CD4-positive, alpha-beta T cell treated with Interferon gamma for 1 hour (primary cell): ENCODE measurements around the gene YAP1.
"Not testable (repeated sequence)": the region's sequence is repeated elsewhere in the genome, so short reads cannot be mapped to it uniquely, and the experiment has no call there.

Experiments
- DNase-seq: peaks from one replicate; pipeline ENCODE4 v3.0.0-alpha.2; 2020

YAP1 gene

DNA sequence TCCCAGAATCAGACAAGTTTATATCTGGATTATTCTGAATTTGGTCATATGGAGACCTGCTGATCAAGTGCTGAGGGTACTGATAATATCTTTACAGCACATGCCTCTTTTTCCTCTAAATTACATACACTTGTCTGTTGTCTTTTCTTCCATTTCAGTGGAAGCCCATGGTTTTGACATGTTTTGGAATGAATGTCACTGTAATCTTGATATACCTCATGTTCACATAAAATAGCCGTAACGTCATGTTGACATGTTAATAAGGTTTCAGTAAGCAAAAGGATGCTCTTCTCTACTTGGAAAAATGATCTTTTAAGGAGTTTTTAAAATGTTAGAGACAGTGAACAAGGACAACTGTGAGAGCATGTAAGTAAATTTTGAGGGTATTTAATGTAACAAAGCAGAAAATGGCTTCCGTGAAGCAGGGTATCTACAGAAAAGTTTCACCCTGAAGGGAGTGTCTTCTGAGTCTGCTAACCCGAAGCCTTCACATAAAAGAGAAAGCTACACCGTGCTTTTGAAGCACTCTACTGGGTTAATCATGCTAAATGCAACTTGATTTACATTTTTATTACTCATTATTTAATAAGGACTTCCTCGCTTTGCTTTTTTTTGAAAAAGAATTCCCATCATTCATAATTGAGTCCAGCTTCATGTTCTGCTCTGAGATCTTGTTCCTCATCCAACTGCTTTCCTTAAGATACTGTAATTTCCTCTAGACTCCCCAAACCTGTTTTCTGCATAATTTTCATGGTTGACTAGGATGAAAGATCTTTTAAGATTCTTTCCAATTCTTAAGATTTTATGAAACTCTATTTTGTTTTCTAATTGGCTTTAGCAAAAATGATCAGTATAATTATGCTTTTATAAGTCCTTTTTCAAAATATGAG, 56.2 kb downstream of the YAP1 start:
- no peak for DNase-seq

GRCh38 chr11:102168481-102168880, 58.2 kb downstream of the YAP1 start:
- DNase-seq: no peak

DNA sequence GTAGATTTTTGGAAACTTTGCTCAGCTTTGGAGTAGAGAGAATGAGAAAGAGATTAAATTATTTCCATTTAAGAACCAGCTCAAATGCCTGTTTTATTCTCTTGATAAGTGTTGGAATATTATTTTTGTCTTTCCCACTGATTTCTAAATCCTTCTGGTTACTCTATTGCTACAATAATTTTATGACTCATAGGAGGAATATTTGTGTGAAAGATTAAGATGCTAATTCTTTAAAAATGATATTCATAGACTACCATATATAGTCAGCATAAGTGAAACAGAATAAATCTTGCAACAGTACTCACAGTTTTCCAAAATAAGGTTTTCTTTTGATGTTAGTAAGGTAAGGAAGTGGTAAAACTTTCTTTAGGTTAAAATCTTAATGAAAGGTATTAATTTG, 60.9 kb downstream of the YAP1 start:
- no peak for DNase-seq

GRCh38 chr11:102172127-102172848, 62.0 kb downstream of the YAP1 start:
- no peak for DNase-seq

- DNase-seq: no peak
These were observed 66.9 kb downstream of the YAP1 start for GRCh38 chr11:102177126-102177525.

DNA sequence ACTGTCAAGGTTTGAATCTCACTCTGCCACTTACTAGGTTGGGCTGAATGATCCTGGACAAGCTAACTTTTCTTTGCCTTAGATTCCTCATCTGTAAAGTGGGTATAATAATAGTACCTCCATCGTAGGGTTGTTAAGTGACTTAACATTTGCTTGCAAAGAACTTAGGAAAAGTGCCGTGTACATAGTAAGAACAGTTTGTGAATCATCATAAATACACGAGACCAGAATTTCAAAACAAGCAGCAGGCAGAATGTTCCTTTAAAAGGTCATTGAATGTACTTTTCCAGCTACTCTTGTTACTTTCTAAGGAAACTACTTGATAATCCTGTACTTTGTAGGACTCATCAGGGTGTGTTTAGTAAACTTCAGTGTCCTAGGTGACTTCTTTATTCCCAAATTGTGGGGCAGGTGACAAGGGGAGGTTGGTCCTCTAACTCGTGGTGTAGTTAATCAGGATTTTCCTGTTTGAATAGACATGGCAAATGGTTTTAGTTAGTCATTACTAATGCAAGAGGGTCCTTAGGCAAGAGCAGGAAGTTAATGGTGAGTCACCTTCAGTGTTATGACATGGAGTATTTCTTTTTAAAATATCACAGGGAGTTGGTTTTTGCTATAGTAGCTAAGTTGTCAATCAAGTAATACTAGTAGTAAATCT, 67.9 kb downstream of the YAP1 start:
- no peak for DNase-seq

DNA sequence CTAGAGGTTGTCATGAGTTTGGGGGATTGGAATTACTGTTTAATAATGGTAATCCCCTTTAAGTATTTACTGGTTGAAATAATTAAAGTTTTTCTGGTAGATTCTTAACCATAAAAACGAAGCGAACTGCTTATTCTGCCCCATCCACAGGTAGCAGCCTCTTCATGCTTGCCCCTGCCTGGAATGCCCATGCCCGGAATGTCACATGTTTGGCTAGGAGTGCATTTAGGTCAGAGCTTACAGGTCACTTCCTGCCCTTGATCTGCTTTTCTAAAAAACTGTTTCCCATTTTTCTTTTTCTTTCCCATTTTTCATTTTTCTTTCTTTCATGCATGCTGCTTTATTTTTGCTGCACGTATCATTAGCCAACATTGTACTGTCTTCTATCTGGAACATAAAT, 69.1 kb downstream of the YAP1 start:
- no peak for DNase-seq

DNA sequence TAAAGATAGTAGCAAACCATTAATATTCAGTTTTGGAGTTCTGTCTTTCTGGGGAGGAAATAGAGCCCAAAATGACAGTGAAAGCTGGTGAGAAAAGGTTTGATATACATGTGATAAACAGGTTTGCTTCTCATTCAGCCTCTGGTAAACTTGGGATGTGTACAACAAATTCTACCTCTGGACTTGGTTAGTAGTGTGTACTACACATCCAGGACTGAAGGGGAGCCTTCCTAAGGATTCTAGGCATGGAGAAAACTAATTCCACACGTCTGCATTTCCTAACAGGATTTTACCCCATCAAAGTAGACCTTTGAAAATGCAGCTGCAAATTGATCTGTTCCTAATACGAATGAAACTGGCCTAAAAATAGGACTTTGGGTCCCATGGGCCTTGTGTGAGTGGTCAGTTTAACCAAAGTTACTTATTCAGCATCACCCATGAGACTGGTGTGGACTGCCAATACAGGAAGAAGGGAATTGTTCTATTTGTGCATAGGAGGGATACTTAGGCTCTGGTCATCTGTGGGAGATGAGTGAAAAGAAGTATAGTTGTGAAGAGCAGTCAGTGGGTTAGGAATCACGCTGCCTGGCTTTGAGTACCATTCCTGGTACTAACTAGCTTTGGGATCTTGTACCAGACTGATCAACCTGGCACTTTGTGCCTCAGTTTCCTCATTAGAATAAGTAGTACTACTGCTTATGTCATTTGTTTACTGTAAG, 74.2 kb downstream of the YAP1 start:
- DNase-seq: no peak

DNA sequence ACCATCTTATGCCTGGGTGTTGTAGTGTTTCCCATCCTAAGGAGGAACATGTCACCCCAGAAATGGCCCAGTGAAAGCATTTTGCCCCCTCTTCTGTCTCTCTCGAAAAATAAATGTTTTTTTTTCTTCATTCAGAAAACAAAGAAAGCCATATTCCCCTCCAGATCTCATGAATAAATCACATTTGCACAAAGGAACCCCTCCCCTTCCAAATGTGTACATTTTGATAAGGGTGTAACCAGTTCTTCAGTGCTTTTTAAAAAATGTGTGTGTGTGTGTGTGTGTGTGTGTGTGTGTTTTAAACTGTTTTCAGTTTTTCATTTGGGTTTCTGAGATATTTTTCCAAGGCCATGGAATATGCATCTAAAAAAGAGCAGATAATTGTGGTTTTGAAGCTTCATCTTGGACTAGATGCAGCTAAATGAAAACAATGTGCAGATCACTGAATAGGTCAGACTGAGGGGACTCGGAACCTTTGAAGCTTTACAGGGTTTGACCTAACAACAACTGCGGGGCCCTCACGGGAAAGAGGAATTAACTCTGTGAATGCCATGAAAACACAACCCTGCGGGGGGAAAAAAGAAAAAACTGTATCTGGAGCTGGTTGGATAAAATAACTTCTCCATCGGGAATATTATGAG, 76.4 kb downstream of the YAP1 start:
- no peak for DNase-seq

DNA sequence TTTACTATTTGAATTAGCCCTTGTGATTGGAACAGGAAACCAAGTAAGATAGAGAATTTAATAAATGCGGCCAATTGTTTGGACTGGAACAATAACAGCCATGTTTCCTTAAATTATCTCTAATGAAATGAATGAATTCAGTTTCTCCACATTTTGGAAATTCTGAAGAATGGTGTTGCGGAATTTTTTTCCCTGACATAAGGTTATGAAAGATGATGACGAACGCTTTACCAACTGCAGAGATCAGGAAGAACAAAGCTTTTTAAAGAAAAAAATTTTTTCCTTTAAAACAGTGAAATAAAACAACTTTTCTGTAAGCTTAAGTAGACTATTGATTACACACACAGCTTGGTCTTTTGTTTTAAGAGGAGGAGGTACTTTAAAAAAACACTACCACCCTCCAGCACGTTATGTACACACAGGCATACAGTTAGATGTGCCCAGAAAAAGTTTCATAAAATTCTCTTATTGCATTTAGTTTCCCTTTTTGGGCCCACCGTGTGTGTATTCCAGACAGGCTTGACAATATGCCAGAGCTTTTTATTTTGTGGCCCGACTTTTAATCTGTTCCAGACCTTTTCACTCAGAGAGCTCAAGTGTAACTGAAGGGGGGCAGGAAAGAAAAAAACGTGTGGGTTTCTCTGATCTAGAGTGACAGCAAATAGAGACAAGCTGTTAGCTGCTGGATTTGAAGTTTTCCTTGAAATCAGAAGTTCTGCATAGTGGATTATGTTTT, 77.3 kb downstream of the YAP1 start:
- DNase-seq: no peak

DNA sequence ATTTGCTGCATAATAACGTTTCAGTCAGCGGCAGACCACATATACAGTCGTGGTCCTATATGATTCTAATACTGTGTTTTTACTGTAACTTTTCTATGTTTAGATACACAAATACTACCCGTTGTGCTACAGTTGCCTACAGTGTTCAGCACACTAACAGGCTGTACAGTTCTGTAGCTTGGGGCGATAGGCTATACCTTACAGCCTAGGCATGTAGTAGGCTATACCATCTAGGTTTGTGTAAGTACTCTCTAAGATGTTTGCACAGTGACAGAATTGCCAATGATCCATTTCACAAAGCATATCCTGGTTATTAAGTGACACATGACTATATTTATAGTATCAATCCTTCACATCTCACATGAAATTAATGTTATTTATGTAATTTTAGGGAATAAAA, 78.2 kb downstream of the YAP1 start:
- no peak for DNase-seq

GRCh38 chr11:102191832-102192231, 81.6 kb downstream of the YAP1 start:
- DNase-seq: no peak

DNA sequence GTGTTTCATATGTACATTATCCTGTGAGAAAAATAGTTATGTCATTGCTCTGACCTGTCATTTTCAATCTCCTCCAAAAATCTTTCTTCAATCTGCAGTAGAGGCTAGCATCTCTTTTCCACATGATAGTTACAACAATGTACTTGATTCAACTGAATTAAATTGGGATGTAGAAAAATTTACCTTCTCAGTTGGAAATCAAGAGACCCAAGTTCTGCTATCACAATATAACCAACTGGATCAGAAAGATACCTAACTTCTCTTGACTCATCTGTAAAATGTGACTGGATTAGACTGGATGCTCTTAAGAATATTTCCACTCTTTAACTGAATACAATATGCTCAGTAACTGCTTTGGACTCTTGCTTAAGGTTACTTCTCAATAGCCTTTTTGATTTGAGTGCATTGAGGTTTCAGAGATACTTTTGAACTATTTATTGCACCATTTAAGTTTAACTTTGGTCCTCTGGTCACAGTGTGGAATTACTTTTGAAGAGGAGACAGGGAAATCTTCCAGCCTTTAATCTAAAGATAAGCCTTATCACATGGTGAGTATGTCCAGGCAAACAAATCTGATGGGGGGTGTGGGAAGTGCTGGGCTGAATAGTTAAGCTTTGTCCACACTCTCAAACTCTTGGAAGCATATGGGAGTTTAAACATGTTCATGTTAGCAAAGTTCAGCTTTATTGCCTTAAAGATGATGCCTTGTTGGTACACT, 82.3 kb downstream of the YAP1 start:
- no peak for DNase-seq

DNA sequence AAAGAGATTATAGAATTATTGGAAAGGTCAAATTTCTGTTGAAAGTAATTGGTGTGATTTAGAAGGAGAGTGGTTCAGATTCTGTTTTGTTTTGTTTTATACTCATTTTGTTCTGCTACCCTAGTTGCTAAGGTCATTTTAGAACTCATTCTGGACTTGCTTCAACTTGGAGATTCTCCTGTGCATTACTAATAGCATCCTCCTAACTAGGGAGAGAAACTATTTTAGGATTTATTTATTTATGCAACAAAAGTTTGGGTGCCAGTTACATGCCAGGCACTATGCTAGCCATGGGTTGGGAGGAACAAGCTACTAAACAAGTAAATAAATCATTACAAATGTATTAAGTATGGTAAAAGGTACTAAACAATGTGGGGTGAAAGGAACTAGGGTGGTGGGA, 84.0 kb downstream of the YAP1 start:
- no peak for DNase-seq

DNA sequence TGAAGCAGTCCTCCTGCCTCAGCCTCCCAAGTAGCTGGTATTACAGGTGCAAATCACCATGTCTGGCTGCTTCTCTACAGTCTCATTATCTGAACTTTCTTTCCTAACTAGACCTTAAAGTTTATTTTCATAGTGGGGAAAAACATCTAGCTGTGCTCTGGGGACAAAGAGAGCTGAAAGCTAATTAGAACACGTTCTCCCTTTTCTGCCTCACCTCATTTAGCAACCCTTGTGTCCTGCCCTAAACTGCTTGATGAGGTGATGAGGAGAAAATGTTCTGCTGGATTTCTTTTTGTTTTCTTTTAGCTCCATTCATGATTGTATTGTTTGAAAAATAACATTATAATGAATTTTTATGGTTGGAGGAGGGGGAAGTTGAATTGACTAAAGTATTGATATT, 84.7 kb downstream of the YAP1 start:
- DNase-seq: no peak

GRCh38 chr11:102196351-102196750, 86.1 kb downstream of the YAP1 start:
- no peak for DNase-seq

DNA sequence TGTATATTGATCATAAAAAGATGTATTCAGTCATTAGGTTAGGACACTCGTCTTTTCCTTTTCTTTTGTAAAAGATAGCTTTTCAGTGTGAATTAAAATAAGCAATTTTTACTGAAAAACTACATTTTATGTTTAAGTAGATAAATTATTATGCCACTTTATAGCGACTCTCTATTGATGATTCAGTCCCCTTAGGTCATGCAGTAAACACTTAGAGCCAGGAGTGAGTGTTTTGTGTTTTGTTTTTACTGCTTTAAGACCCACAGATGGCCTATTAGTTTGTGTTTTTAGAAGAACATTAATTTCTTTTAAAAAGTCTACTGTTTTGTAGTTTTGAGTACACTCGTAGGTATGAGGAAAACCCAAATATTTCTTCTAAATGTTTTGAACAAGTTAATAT, 86.6 kb downstream of the YAP1 start:
- no peak for DNase-seq

- no peak for DNase-seq
These were observed 87.5 kb downstream of the YAP1 start for GRCh38 chr11:102197670-102198139.

- DNase-seq: no peak
These were observed 89.4 kb downstream of the YAP1 start for GRCh38 chr11:102199673-102200072.

GRCh38 chr11:102200325-102200724, 90.1 kb downstream of the YAP1 start:
- not testable (repeated sequence) for DNase-seq

- DNase-seq: no peak
These were observed 91.5 kb downstream of the YAP1 start for GRCh38 chr11:102201776-102202175.
